Epithelial cell of esophagus (primary cell): Measurements from ENCODE around the gene PRKAR2A.
"Not testable (repeated sequence)": the region's sequence is repeated elsewhere in the genome, so short reads cannot be mapped to it uniquely, and the experiment has no call there.

ENCODE experiments used
- DNase-seq: peaks from one replicate; pipeline ENCODE4 v3.0.0; 2010; ENCODE audit warnings: low read depth
- H3K4me3 ChIP-seq: 2 replicates; pipeline ENCODE4 v1.5.1; 2011; ENCODE audit warnings: mild to moderate bottlenecking, low read length, control low read depth
- CTCF ChIP-seq: IDR thresholded peaks from 2 replicates; pipeline ENCODE4 v1.5.1; 2011; ENCODE audit warnings: low read depth, mild to moderate bottlenecking, low read length, control low read depth, inconsistent platforms; ENCODE audit not compliant: insufficient read depth; ENCODE audit errors: missing control alignments

Gene PRKAR2A

GRCh38 chr3:48776854-48777253, 70.8 kb downstream of the PRKAR2A start:
- no peak for TF ChIP-seq CTCF
- no peak overlapping the region for H3K4me3 ChIP-seq
- no peak for DNase-seq

- no peak for DNase-seq
- H3K4me3 ChIP-seq, result no peak overlapping the region
- TF ChIP-seq CTCF, result no peak
These were observed 77.5 kb downstream of the PRKAR2A start for GRCh38 chr3:48770192-48770502.

GRCh38 chr3:48765376-48765775, 82.3 kb downstream of the PRKAR2A start:
- DNase-seq, result peak; percentile 70
- no peak overlapping the region for H3K4me3 ChIP-seq
- TF ChIP-seq CTCF, result peak; percentile 61

- TF ChIP-seq CTCF, result no peak
- no peak overlapping the region for H3K4me3 ChIP-seq
- DNase-seq, result no peak
These were observed 84.9 kb downstream of the PRKAR2A start for GRCh38 chr3:48762816-48763215.

- not testable (repeated sequence) for H3K4me3 ChIP-seq, DNase-seq
These were observed 87.6 kb downstream of the PRKAR2A start for GRCh38 chr3:48759991-48760540.

GRCh38 chr3:48759531-48759930, 88.1 kb downstream of the PRKAR2A start:
- not testable (repeated sequence) for DNase-seq, H3K4me3 ChIP-seq

GRCh38 chr3:48759071-48759470, 88.6 kb downstream of the PRKAR2A start:
- H3K4me3 ChIP-seq, result no peak overlapping the region
- DNase-seq, result peak; percentile 36
- no peak for TF ChIP-seq CTCF

GRCh38 chr3:48756640-48757039, 91.0 kb downstream of the PRKAR2A start:
- TF ChIP-seq CTCF, result no peak
- no peak overlapping the region for H3K4me3 ChIP-seq
- no peak for DNase-seq
